ENCODE results near the gene FAM131C.

FAM131C gene

GRCh38 chr1:16011936-16012589, 61.4 kb downstream of the FAM131C start:
- H3K36me3 ChIP-seq (ENCODE audit: control insufficient read depth in 2 of 2, insufficient read depth in 1 of 2, low read length in 2 of 2), result no peaks in the 10 kb centered on the region
- H3K4me1 ChIP-seq (ENCODE audit: control insufficient read depth, insufficient read depth, low read length), result no peaks in the 10 kb centered on the region
- H3K27ac ChIP-seq (ENCODE audit: extremely low read depth, low read depth, low read length), result no peak overlapping the region
- POLR2A ChIA-PET, result no interaction called here
- no peak for TF ChIP-seq SP3 (tag by site-specific recombination; IDR thresholded peaks at IDR 0.05)
- TF ChIP-seq KLF1 (tag by site-specific recombination; IDR thresholded peaks at IDR 0.05), result no peak
- TF ChIP-seq, protein P1, sequence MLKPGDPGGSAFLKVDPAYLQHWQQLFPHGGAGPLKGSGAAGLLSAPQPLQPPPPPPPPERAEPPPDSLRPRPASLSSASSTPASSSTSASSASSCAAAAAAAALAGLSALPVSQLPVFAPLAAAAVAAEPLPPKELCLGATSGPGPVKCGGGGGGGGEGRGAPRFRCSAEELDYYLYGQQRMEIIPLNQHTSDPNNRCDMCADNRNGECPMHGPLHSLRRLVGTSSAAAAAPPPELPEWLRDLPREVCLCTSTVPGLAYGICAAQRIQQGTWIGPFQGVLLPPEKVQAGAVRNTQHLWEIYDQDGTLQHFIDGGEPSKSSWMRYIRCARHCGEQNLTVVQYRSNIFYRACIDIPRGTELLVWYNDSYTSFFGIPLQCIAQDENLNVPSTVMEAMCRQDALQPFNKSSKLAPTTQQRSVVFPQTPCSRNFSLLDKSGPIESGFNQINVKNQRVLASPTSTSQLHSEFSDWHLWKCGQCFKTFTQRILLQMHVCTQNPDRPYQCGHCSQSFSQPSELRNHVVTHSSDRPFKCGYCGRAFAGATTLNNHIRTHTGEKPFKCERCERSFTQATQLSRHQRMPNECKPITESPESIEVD (tag by site-specific recombination; IDR thresholded peaks at IDR 0.05), result no peak
- no peak for TF ChIP-seq ZNF416 (tag by site-specific recombination; IDR thresholded peaks at IDR 0.05)
- TF ChIP-seq KLF7 (tag by site-specific recombination; IDR thresholded peaks at IDR 0.05; ENCODE audit: borderline replicate concordance), result no peak
- no peak for TF ChIP-seq ZNF169 (tag by site-specific recombination; IDR thresholded peaks at IDR 0.05)
- TF ChIP-seq ZBTB1 (tag by site-specific recombination; IDR thresholded peaks at IDR 0.05), result no peak
- TF ChIP-seq ZNF529 (tag by site-specific recombination; IDR thresholded peaks at IDR 0.05; ENCODE audit: insufficient replicate concordance), result no peak
- TF ChIP-seq, protein P2, sequence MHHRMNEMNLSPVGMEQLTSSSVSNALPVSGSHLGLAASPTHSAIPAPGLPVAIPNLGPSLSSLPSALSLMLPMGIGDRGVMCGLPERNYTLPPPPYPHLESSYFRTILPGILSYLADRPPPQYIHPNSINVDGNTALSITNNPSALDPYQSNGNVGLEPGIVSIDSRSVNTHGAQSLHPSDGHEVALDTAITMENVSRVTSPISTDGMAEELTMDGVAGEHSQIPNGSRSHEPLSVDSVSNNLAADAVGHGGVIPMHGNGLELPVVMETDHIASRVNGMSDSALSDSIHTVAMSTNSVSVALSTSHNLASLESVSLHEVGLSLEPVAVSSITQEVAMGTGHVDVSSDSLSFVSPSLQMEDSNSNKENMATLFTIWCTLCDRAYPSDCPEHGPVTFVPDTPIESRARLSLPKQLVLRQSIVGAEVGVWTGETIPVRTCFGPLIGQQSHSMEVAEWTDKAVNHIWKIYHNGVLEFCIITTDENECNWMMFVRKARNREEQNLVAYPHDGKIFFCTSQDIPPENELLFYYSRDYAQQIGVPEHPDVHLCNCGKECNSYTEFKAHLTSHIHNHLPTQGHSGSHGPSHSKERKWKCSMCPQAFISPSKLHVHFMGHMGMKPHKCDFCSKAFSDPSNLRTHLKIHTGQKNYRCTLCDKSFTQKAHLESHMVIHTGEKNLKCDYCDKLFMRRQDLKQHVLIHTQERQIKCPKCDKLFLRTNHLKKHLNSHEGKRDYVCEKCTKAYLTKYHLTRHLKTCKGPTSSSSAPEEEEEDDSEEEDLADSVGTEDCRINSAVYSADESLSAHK (tag by site-specific recombination; IDR thresholded peaks at IDR 0.05), result no peak
- TF ChIP-seq ZNF423 (tag by site-specific recombination; IDR thresholded peaks at IDR 0.05), result no peak
- TF ChIP-seq ZXDB (tag by site-specific recombination; IDR thresholded peaks at IDR 0.05), result no peak
- H3K9me3 ChIP-seq (ENCODE audit: control insufficient read depth, insufficient read depth, low read depth, low read length), result no peaks in the 10 kb centered on the region
- CTCF ChIA-PET, result interaction anchor here (0.6 to 1.5 kb wide), 3 partner anchors 171 to 192 kb away, joined by 3 to 4 read pairs (median 3); no protein-coding TSS in a partner anchor
- H3K4me3 ChIP-seq (ENCODE audit: low read depth, low read length), result no peak overlapping the region

GRCh38 chr1:16010837-16011236, 62.6 kb downstream of the FAM131C start:
- H3K9me3 ChIP-seq (ENCODE audit: control insufficient read depth, insufficient read depth, low read depth, low read length), result no peaks in the 10 kb centered on the region
- H3K36me3 ChIP-seq (ENCODE audit: control insufficient read depth in 2 of 2, insufficient read depth in 1 of 2, low read length in 2 of 2), result no peaks in the 10 kb centered on the region
- POLR2A ChIA-PET, result no interaction called here
- H3K4me1 ChIP-seq (ENCODE audit: control insufficient read depth, insufficient read depth, low read length), result no peaks in the 10 kb centered on the region
- H3K27ac ChIP-seq (ENCODE audit: extremely low read depth, low read depth, low read length), result no peak overlapping the region
- CTCF ChIA-PET, result interaction anchor here (0.6 to 4.7 kb wide), 8 partner anchors 8 to 238 kb away, joined by 3 to 47 read pairs (median 3); no protein-coding TSS in a partner anchor
- TF ChIP-seq ZNF140 (tag by site-specific recombination; IDR thresholded peaks at IDR 0.05) (peak; percentile 49; the same call in 1 of the 2 replicates), ZNF510 (tag by site-specific recombination; IDR thresholded peaks at IDR 0.05; ENCODE audit: insufficient replicate concordance) (peak; percentile 98), ZNF571 (tag by site-specific recombination; IDR thresholded peaks at IDR 0.05) (no peak)
- H3K4me3 ChIP-seq (ENCODE audit: low read depth, low read length), result no peak overlapping the region

GRCh38 chr1:16009678-16010077, 63.8 kb downstream of the FAM131C start:
- TF ChIP-seq ZNF311 (tag by site-specific recombination; IDR thresholded peaks at IDR 0.05; ENCODE audit: borderline replicate concordance) (no peak), HIC1 (tag by site-specific recombination; IDR thresholded peaks at IDR 0.05) (no peak), ZFP41 (tag by site-specific recombination; IDR thresholded peaks at IDR 0.05; ENCODE audit: borderline replicate concordance) (no peak), MEIS1 (CRISPR knock-in tag; IDR thresholded peaks at IDR 0.05; ENCODE audit: borderline replicate concordance) (no peak), GFI1B (tag by site-specific recombination; IDR thresholded peaks at IDR 0.05) (no peak), ZNF776 (tag by site-specific recombination; IDR thresholded peaks at IDR 0.05; ENCODE audit: borderline replicate concordance) (no peak), ATF2 (tag by site-specific recombination; IDR thresholded peaks at IDR 0.05; ENCODE audit: low read depth) (no peak)
- Histone ChIP-seq H3K4me1 (ENCODE audit: control insufficient read depth, insufficient read depth, low read length) (no peaks in the 10 kb centered on the region), H3K27ac (ENCODE audit: extremely low read depth, low read depth, low read length) (no peak overlapping the region), H3K9me3 (ENCODE audit: control insufficient read depth, insufficient read depth, low read depth, low read length) (no peaks in the 10 kb centered on the region), H3K36me3 (ENCODE audit: control insufficient read depth in 2 of 2, insufficient read depth in 1 of 2, low read length in 2 of 2) (no peaks in the 10 kb centered on the region), H3K4me3 (ENCODE audit: low read depth, low read length) (no peak overlapping the region)
- POLR2A ChIA-PET, result interaction anchor here (0.5 kb wide), 1 partner anchor 121 kb away, joined by 3 read pairs; no protein-coding TSS in a partner anchor
- CTCF ChIA-PET, result interaction anchor here (0.6 to 4.7 kb wide), 23 partner anchors 9 to 972 kb away, joined by 3 to 47 read pairs (median 3); partner anchors contain the start of genes FAM131C and HSPB7
